ENCODE data around the gene BAHD1. TPM values are rescaled to one million over a fixed set of nuclear protein-coding genes. Genes with fewer than 3 reads are reported as not detected.
"Not testable (repeated sequence)": the region's sequence is repeated elsewhere in the genome, so short reads cannot be mapped to it uniquely, and the experiment has no call there.

The BAHD1 gene
- total RNA-seq, 1 donor from 2014 or later: 16.2 TPM

DNA sequence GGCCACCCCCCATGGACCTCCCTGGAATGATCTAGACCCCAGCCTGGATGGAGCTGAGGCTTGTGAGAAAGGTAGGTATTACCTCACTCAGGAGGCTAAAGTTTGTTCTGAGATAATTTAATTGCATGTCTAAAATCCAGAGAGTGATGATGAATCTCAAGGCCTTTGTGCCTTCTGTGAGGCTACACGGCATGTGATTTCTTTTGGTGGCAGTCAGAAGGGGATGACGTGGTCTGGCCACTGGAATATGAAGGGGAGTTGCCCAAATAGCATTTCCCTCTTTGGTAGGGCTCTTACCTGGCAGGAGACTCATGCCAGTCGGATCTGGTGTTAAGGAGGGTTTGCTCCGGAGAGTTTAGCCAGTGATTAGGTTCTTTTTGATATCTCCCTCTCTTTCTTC, 2.5 kb downstream of the BAHD1 start:
- DNase-seq (ENCODE audit: low spot score): no peak

DNA sequence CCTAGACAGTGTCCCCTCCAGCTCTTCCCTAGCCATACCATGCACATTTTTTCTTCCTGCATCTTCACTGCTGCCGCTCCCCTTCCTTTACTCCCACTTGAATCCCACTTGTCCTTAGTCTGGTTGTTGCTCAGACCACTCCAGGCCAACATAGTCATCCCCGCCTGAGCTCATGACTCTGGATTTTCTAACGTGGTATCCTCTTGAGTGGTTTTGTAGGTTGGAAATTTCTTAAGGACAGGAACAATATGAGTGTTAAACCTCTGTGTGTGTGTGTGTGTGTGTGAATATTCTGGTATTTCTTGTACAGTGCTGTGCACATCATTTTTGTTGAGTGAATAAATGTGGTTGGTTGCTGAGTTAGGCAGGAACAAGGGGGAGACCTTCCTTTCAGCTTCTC, 3.1 kb downstream of the BAHD1 start:
- DNase-seq (ENCODE audit: low spot score): no peak

DNA sequence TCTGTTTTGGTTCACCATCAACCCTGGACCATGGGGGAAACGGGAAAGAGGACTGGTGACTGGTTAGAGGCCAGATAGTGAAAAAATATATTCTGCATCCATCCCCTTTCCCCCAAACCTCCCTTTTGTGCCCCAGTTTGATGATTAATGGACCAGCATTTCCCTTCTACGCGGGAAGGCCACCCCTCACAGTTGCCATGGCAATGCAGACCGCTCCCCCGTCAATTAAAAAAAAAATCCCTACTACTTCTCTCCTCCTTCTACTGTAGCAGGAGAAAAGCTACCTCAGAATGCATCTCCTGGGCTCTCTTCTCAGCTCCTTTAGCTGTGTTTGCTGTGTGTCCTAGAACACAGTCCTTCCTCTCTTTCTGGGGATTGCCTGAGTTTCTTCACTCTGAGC, 4.0 kb downstream of the BAHD1 start:
- DNase-seq (ENCODE audit: low spot score): no peak

DNA sequence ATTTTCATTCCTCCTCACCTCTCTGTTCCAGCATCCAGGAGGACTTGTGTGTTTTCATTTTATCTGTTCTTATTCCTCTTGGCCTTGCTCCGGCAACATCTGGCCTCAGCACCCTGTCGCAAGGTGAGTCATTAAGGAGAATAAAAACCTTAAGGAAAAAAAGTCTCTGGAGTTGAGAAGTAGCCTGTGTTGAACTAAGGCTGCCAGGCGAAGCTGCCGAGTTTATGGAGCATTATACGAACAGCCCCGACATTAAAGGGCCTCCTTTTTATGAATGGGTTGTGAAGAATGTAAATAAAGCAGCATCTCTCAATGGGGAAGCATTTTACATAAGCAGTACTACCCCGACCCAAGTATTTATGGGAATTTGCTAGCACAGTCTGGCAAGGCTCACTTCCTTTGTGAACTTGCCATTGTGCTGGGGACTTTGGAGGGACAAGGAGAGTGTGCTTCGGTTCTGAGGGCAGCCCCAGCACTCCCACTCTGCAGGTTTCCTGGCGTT, 4.7 kb downstream of the BAHD1 start:
- no peak for DNase-seq (ENCODE audit: low spot score)

DNA sequence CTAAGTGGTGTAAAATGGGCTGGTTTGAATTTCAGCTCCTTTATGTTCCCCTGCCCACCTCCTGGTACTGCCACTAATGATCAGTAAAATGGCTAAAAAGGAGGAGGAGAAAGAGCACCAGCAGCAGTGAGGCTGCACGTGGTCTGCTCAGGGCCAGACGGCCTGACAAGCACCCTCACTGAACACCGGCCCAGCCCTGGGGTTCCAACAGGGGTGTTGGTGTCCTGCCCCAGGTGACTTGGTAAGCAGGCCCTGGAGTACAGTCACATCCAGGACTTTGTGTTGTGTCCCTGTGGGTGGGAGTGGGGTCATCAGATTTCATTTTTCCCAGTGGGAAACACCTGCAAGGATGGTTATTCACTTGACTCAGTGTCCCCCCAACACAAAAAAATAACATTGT, 5.4 kb downstream of the BAHD1 start:
- no peak for DNase-seq (ENCODE audit: low spot score)

DNA sequence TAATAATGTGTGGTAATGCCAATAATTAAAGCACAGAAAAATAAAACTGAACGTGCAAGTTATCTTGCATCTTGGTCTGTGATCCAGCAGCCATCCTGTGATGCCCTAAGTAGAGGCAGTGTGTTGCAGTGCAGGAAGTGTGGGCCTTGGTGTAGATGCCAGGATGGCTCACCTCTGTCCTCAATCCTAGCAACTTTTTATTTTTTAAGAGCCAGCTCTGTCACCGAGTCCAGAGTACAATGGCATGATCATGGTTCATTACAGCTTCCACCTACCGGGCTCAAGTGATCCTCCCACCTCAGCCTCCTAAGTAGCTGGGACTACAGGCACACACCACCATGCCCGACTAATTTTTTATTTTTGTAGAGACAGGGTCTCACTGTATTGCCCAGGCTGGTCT, 7.6 kb downstream of the BAHD1 start:
- DNase-seq (ENCODE audit: low spot score): no peak

DNA sequence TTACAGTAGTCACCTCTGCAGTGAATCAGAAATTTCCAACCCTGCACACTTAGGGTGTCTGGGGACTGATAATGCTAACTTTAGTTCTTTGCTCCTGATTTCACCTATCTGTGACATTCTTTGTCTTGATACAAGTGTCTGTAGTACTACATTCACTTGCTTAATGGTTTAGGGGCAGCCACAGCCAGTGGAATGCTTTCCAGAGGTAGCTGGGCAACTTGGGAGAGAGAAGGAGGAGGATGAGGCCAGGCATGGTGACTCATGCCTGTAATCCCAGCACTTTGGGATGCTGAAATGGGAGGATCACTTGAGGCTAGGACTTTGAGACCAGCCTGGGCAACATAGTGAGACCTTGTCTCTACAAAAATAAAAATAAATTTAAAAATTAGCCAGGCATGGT, 8.5 kb downstream of the BAHD1 start:
- no peak for DNase-seq (ENCODE audit: low spot score)

DNA sequence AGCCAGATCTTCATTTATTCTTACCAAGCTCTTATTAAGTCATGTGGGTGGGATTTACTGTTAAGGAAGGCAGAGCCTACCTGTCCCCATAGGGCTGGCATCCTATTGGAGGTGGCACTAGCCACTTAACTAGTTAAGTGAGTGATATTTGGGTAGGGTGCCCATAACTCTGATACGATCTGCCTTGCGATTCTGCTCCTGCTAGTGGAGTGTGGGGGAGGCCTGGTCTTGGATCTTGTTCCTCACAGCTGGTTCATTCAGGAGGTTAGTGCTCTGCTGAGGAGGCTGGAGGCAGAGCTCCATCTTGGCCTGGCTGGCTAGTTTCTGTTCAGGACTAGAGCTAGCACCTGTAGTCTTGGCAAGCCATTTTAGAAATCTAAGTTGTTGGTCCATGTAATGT, 9.3 kb downstream of the BAHD1 start:
- no peak for DNase-seq (ENCODE audit: low spot score)

DNA sequence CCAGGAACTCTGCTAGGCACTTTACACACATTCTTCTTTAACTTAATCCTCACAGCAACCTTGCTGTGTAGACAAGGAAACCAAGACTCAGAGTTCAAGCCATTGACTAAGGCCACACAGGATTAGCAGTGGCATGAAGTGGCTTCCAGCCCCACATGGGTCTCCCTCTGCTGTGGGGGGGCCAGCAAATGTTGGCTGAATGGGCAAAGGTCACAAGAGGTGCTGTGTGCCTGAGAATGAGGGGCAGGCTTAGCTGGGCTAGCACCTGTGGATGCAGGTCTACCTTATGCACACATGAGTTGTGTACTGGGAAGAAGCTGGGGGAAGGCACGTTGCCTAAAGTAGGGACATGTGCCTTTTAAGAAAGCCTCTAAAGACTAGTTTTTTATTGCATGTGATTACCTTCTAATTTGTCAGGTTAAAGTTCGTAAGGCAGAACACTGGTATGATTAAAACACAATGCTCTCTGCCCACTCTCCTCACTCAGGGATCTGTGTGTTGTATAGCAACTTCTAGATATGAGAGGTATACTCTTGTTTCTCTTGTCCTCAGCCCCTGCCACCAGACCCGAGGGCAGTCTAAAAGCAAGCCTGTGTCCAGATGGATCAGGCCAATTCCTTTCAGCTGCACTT, 10.9 kb downstream of the BAHD1 start:
- no peak for DNase-seq (ENCODE audit: low spot score)

DNA sequence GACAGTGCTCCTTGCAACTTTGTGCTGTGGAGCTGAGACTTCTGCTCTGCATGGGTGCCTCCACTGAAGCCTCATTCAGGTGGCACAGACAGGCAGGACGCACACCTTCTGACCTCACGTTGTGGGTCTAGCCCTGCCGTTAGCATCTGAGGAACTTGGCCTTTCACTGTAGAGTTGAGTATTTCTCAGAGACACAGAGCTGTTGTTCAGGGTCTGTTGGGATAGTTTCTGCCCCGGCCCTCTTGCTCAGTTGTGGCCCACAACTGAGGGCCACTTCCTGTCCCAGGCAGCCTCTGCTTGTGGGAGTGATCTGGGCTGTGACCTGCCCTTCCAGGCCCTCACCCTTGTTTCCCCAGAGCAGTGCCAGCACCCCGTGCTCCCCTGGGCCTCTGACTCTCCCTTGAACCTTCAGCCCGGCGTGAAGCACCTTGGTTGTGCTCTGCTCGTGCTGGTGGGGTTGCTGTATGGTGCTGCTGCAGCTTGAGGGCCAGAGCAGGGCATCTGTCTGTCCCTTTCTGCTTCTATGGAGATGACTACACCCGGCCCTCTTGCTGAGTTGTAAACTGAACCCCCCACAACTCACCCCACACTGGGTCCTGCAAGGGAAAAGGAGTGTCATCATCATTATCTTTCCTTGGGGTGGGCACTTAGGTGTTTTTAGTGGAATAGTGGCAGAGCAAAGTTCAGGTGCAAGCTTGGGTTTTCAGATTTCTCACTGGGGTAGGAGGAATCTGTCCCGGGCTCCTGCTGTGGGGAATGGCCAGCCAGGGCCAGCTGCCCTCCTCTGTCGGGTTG, 11.7 kb downstream of the BAHD1 start:
- DNase-seq (ENCODE audit: low spot score): no peak

DNA sequence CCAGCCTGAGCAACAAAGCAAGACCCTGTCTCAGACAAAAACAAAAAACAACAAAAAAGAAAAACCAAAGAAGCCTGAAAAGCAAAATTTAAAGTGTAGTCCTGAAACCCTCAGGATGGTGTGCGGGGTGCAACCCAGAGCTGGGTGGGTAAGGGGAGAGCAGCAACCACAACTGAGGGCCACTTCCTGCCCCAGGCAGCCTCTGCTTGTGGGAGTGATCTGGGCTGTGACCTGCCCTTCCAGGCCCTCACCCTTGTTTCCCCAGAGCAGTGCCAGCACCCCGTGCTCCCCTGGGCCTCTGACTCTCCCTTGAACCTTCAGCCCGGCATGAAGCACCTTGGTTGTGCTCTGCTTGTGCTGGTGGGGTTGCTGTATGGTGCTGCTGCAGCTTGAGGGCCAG, 13.2 kb downstream of the BAHD1 start:
- DNase-seq (ENCODE audit: low spot score): not testable (repeated sequence)

DNA sequence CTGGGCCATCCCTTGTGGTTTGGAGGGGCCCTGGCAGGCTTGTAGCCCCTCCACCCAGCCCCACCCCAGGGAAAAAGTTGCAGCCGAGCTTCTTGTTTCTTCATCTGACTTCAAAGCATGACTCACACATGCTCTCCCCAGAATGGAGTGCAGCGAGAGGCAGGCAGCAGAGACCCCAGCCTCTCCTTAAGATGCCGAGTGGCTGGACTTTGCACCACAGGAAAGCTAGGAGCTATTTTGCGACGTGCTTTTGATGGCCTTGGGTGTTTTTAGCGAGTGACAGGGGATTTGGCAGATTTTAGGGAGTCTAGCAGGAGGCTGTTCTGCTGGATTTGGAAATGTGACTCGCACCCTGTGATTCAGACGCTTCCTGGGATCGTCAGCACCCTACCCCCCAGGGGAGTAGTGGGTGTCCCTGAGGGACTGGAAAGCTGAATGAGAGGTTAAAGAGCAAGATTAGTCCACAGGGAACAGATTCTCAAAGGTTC, 14.2 kb downstream of the BAHD1 start:
- DNase-seq (ENCODE audit: low spot score): no peak

DNA sequence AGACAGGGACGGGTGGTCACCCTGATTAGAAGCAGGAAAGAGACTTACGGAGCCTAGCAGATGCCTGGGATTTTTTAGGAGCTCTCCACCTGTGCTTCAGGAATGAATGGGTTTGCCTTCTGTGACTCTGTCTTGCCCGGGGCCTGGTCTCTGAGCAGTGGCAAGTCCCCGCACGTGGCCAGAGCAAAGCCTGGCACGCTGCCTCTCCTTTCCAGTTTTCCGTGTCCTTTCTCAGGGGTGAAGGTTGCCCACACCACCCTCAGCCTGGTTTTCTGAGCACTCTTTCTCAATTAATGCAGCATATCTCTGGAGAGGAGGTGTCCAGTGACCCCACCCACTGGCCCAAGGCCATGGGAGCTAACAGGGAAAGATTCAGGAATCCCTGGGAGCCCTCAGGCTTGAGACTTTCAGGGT, 15.6 kb downstream of the BAHD1 start:
- no peak for DNase-seq (ENCODE audit: low spot score)

DNA sequence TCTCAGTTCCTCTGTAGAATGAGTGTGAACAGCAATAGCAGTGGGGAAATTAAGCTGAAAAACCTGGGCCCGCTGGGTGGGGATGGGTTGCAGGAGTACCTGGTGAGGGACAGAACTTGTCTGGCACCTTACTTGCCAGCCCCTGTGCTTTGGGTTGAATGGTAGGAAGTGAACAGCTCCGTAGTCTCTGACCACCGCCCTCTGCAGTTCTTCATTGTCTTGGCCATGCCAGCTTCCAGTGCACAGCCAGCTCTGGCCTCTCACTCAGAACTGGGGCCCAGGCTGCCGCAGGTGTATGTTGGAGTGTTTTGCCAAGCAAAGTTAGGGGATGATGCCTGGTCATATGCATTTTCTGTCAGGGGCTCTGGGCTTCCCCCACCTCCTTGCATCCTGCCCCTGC, 16.0 kb downstream of the BAHD1 start:
- DNase-seq (ENCODE audit: low spot score): no peak

DNA sequence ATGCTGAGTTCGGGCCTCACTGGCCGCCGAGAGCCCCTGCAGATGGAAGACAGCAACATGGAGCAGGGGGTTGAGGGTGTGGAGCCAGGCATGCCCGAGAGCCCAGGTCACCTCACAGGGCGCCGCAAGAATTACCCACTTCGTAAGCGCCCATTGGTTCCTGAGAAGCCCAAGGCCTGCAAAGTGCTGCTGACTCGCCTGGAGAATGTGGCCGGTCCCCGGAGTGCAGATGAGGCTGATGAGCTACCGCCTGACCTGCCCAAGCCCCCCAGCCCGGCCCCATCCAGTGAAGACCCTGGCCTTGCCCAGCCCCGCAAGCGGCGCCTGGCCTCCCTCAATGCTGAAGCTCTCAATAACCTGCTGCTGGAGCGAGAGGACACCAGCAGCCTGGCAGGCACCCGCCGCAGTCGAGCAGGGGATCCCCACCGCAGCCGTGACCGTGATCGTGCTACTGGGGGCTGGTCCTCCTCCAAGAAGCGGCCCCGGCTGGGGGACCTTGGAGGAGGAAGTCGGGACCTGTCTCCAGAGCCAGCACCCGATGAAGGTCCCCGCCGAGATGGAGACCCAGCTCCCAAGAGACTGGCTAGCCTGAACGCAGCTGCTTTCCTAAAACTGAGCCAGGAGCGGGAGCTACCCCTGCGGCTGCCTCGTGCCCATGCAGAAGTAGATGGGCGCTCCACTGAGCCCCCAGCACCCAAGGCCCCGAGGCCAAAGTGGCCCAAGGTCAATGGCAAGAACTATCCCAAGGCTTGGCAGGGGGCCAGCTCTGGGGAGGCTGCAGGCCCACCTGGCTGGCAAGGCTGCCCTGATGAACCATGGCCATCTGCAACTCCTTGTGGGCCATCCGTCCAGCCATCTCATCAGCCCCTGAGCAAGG, 18.0 kb downstream of the BAHD1 start:
- DNase-seq (ENCODE audit: low spot score): no peak

DNA sequence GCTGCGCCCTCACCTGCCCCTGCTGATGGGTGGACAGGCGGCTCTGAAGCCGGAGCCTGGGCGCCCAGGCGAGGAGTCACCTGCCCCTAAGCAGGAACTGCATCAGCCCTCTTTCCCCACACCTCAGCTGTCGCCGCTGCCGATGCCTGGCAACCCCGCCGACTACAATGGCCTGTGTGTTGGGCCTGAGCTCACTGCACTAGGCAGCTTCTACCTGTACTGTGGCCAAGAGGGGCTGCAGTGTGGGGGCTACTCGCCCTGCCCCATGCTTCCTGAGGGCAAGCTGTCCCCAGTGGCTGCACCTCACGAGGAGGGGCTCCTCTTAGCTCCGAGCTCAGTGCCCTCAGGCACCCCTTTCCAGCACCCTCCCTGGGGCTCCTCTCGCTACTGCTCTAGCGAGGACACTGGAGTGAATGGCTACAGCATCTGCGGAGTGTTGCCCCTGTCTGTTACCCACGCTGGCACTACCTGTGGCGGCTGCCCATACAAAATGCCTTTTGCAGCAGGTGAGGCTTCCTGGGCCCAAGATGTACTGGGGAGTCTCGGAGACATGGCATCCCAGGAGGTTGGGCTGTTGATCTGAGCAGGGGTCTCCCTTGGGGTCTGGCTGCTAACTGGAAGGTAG, 18.8 kb downstream of the BAHD1 start:
- no peak for DNase-seq (ENCODE audit: low spot score)

DNA sequence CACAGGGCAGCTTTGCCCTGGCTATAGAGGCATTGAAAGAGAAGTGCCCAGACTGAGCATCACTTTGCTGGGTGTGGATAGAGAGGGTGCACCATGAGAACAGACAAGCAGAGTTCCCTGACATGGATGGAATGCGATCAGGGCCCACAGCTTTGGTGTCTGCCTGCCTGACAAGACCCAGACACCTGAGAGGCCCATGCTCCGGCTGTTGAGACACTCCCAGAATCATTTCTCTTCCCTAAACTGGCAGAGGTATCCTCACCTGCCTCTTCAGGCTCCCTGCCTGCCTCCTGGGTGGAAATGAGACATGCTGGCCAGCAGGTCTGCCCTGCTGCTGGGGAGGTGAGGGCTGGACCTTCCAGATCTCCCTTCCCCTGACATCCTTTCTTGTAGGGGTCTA, 19.7 kb downstream of the BAHD1 start:
- DNase-seq (ENCODE audit: low spot score): no peak

DNA sequence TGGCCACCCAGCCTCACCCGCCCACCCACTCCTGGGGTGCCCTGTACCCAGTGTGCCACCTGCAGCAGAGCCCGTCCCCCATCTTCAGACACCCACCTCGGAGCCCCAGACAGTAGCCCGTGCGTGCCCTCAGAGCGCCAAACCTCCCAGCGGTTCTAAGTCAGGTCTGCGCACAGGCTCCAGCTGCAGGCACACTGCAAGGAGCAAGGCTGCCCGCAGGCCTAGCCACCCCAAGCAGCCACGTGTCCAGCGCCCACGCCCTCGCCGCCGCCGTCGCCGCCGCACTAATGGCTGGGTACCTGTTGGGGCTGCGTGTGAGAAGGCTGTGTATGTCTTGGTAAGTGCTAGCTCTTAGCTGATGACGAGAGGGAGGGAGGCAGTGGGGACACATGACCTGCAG, 21.2 kb downstream of the BAHD1 start:
- no peak for DNase-seq (ENCODE audit: low spot score)

DNA sequence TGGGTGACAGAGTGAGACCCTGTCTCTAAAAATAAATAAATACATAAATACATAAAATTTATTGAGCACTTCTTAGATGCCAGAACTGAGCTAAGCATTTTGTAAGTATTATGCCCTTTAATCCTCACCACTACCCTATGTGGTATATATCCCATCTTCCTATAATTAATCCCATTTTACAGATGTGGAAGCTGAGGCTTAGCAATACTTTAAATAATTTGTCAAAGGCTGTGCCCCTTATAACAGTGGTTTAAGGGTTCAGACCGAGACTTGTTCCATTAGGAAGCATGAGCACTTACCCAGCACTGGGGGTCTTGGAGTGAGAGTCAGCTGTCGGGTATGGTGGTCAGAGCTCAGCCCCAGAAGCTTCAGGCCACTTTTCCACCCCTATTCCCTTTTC, 22.5 kb downstream of the BAHD1 start:
- DNase-seq (ENCODE audit: low spot score): no peak

DNA sequence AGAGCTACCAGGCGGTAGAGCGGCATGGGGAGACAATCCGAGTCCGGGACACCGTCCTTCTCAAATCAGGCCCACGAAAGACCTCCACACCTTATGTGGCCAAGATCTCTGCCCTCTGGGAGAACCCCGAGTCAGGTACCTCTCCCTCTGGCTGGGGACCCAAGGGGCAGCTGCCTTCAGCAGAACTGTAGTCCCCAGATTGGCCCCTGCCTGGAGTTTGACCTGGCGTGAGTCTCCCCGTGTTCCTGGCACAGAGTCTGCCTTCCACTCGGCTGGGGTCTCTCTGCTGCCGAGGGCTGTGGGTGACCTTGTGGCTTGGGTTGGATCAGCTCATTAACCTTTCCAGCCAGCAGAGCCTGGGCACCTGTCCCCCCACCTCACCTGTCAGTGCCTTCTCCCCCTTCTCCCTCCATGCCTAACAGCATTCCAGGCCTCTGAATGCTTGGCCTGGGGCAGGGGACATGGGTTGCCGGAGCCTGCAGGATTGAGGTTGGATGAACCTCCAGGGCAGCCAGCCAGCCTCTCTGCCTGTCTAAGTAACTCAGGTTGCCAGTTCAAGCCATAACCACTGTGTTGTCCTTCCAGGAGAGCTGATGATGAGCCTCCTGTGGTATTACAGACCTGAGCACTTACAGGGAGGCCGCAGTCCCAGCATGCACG, 23.3 kb downstream of the BAHD1 start:
- DNase-seq (ENCODE audit: low spot score): no peak

Measured in mesenteric fat pad (tissue), 1 donor.